Right lobe of liver (tissue), 6 donors: Measurements from ENCODE around the gene EID3. TPM values are rescaled to one million over a fixed set of nuclear protein-coding genes. Genes with fewer than 3 reads are reported as not detected.

Source experiments
- ATAC-seq, 4 donors: fragments of 200-7000 bp; cut with Tn5 transposase; one replicate each; pipeline ENCODE4 v1.9.1; 2020; ENCODE audit warnings: mild to moderate bottlenecking in 4 of 4, moderate library complexity in 4 of 4
- DNase-seq, 3 donors: peaks; one replicate each; pipeline ENCODE4 v3.0.0-alpha.2; 2020
- H3K27ac ChIP-seq, 3 donors: fragments of 200-600 bp; one replicate each; pipeline ENCODE4 v1.8.0; 2022
- H3K27me3 ChIP-seq, 2 donors: fragments of 200-600 bp; one replicate each; pipeline ENCODE4 v1.8.0; 2022
- H3K36me3 ChIP-seq, 4 donors: fragments of 200-600 bp; sonication (generic) in 1 of 4; one replicate each; pipeline versions ENCODE4 v1.5.1 to v1.8.0; 2017 to 2022; ENCODE audit warnings: control low read depth in 1 of 4
- H3K4me1 ChIP-seq, 4 donors: fragments of 200-600 bp; sonication (generic) in 1 of 4; one replicate each; pipeline versions ENCODE4 v1.5.1 to v1.8.0; 2017 to 2022; ENCODE audit warnings: control low read depth in 1 of 4
- H3K4me3 ChIP-seq, 3 donors: fragments of 200-600 bp; one replicate each; pipeline ENCODE4 v1.8.0; 2022
- H3K9me3 ChIP-seq, 4 donors: fragments of 200-600 bp; sonication (generic) in 1 of 4; one replicate each; pipeline versions ENCODE4 v1.5.1 to v1.8.0; 2017 to 2022; ENCODE audit warnings: control low read depth in 1 of 4
- CTCF ChIP-seq, 4 donors: fragments of 200-600 bp in 3 of 4; fragments of 450-650 bp in 1 of 4; IDR thresholded peaks; one replicate each; pipeline versions ENCODE4 v1.5.1 to v1.8.0; 2016 to 2022; ENCODE audit warnings: antibody characterized with exemption in 4 of 4, mild to moderate bottlenecking in 2 of 4
- POLR2A ChIP-seq: fragments of 450-650 bp; IDR thresholded peaks from one replicate; pipeline ENCODE4 v1.6.1; 2017; ENCODE audit warnings: antibody characterized with exemption, mild to moderate bottlenecking
- WGBS: methylation state at CpG from one replicate; pipeline ENCODE4 v1.1.6; 2018; ENCODE audit warnings: low coverage, low lambda C conversion rate; ENCODE audit not compliant: insufficient coverage; ENCODE audit errors: missing lambda C conversion rate; 5-methylcytosine and 5-hydroxymethylcytosine counted together
- intact Hi-C, 2 donors: fragments of 100-400 bp; cut with DNase I; formaldehyde crosslinking; loops; one replicate each; pipeline versions ENCODE4 v1.11.2 to v1.14.1; 2022
- total RNA-seq, 6 experiments: library from RNA; depleted of rRNA in 2 of 6; stranded (reverse); fragments of >200 nt in 2 of 6; fragmentation: NEBNext Ultra II Directional in 3 of 6; extraction: Animal tissue kit (Norgen Biotek cat#: 25700) in 3 of 6; gene quantifications; one replicate each; pipeline versions ENCODE4 v1.1.0 to v1.2.4, GENCODE V29; 2016 to 2023
- donor health status: DM: no; HTN: yes; CAD: no.
- donor health status: DM: no; HTN: no; CAD: no.
- donor health status: DM: no; HTN: no; CAD: no.
- donor health status: DM: no; HTN: yes; CAD: no.
- donor health status: DM: no; HTN: yes; CAD: no.

EID3 gene
- total RNA-seq, 6 experiments from 2014 or later, result 1.1 to 7.3 (median 1.4) TPM

- Histone ChIP-seq H3K4me1 (no peaks in the 10 kb centered on the region), H3K27ac (no peak overlapping the region), H3K9me3 (no peaks in the 10 kb centered on the region), H3K36me3 (peaks cover 0 to 95% (median 39%) of the 10 kb centered on the region in 4 donors), H3K27me3 (no peaks in the 10 kb centered on the region), H3K4me3 (no peak overlapping the region)
- DNase-seq (no peak), ATAC-seq (no peak)
- intact Hi-C loops, result no loop called here
- 90% methylated on average over 3 of the region's 3 CpGs for WGBS
- TF ChIP-seq CTCF (IDR thresholded peaks at IDR 0.05) (no peak), POLR2A (no peak)
These were observed 36.1 kb downstream of the EID3 start for GRCh38 chr12:104339663-104340062.

DNA sequence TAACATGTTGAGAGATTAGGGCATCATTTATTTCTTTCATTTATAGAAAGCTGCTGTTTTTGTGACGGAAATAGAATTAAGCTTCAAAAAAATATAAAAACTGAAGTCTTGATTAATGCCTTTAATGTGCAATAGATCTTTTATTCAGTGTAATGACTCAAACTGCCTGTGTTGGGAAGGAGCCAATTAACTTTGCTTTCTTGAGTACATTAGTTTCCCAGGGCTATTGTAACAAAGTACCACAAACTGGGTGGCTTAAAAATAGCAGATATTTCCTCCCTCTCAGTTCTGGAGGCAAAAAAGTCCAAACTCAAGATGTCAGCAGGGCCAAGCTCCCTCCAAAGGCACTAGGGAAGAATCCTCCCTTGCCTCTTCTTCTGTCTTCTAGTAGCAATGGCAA, 36.6 kb downstream of the EID3 start:
- peaks cover 0 to 93% (median 35%) of the 10 kb centered on the region in 4 donors for H3K36me3 ChIP-seq

GRCh38 chr12:104340925-104341611, 37.5 kb downstream of the EID3 start:
- no peak for TF ChIP-seq CTCF (IDR thresholded peaks at IDR 0.05)
- no peak for TF ChIP-seq POLR2A
- ATAC-seq, result no peak

More for the DNA sequence above, 36.6 kb downstream of the EID3 start:
- 72% methylated on average over 1 of the region's 1 CpG for WGBS
- Histone ChIP-seq H3K4me1 (no peaks in the 10 kb centered on the region), H3K27ac (no peak overlapping the region), H3K4me3 (no peak overlapping the region), H3K9me3 (no peaks in the 10 kb centered on the region), H3K27me3 (no peaks in the 10 kb centered on the region)
- DNase-seq, result no peak
- intact Hi-C loops, result no loop called here
- TF ChIP-seq POLR2A (no peak), CTCF (IDR thresholded peaks at IDR 0.05) (no peak)
- no peak for ATAC-seq

DNA sequence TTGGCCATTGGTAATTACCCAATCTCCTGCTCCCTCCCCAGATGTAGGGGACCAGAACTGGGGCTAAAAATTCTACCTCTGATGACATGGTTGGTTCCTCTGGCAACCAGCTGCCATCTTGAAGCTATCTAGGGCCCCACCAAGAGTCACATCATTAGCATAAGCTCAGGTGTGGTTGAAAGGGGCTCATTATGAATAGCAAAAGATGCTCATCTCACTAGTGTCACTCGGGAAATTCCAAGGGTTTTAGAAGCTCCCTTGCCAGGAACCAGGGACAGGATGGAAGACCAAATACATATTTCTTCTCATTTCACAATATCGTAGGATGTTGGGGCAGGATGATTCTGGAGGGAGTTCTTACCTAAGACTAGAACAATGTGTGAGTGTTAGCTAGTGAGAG, 38.6 kb downstream of the EID3 start:
- no peaks in the 10 kb centered on the region for H3K27me3 ChIP-seq
- H3K9me3 ChIP-seq, result no peaks in the 10 kb centered on the region
- TF ChIP-seq POLR2A, result no peak
- no peak for TF ChIP-seq CTCF (IDR thresholded peaks at IDR 0.05)
- no peak overlapping the region for H3K27ac ChIP-seq
- peaks cover 0 to 93% (median 30%) of the 10 kb centered on the region in 4 donors for H3K36me3 ChIP-seq
- ATAC-seq, result no peak
- no peaks in the 10 kb centered on the region for H3K4me1 ChIP-seq
- DNase-seq, result no peak
- 100% methylated on average over 1 of the region's 2 CpGs for WGBS
- intact Hi-C loops, result no loop called here
- H3K4me3 ChIP-seq, result no peak overlapping the region

More at GRCh38 chr12:104340925-104341611, 37.5 kb downstream of the EID3 start:
- Histone ChIP-seq H3K4me1 (no peaks in the 10 kb centered on the region), H3K4me3 (no peak overlapping the region), H3K36me3 (peaks cover 0 to 93% (median 34%) of the 10 kb centered on the region in 4 donors), H3K27me3 (no peaks in the 10 kb centered on the region), H3K9me3 (no peaks in the 10 kb centered on the region), H3K27ac (no peak overlapping the region)
- intact Hi-C loops, result no loop called here
- WGBS, result 89% methylated on average over 4 of the region's 6 CpGs
- no peak for DNase-seq
